HuH-7.5 (cell line): Measurements from ENCODE around the gene PSMG3.
"Not testable (repeated sequence)": the region's sequence is repeated elsewhere in the genome, so short reads cannot be mapped to it uniquely, and the experiment has no call there.

Experiments
- DNase-seq: peaks from one replicate; pipeline ENCODE4 v3.0.0; 2011; ENCODE audit warnings: low spot score

The PSMG3 gene

GRCh38 chr7:1533547-1534329, 36.1 kb downstream of the PSMG3 start:
- DNase-seq, result peak; percentile 66

GRCh38 chr7:1533255-1533546, 36.6 kb downstream of the PSMG3 start:
- DNase-seq, result no peak

DNA sequence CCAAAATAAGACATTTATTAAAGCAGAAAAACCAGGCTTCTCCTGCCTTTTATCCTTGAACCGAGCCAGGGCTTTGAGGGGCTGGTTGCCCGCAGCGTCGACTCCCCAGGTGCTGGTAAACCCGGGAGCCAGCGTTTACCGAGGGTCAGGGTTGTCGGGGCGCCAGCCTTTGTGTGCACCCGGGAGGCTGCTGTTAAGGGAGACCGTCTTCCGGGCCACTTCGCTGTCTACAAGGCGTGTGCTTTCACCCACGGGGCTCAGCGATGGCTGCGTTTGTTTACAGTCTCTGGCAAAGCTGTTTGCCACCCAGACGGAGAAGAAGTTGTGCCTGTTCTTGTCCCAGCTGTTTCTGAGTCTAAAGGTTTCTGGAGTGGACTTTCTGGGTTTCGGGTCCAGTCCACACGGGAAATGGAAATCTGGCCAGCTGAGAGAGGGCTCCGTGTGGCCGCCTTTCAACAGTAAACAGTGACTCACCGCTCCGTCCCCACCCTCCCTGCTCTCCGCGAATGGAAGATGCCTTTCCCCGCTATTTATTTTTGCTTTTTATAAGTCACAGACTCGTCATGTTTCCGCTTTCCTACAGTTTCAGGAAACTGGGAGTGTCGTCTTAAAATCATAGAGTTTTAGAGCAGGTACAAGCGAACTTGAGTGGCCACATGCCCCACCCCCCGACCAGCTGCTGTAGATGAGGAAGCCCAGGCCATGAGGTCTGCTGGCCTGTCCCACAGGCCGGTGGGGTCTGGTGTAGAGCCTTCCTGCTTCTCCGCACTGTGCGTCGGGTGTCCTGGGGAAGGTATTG, 37.2 kb downstream of the PSMG3 start:
- DNase-seq, result peak; percentile 86

DNA sequence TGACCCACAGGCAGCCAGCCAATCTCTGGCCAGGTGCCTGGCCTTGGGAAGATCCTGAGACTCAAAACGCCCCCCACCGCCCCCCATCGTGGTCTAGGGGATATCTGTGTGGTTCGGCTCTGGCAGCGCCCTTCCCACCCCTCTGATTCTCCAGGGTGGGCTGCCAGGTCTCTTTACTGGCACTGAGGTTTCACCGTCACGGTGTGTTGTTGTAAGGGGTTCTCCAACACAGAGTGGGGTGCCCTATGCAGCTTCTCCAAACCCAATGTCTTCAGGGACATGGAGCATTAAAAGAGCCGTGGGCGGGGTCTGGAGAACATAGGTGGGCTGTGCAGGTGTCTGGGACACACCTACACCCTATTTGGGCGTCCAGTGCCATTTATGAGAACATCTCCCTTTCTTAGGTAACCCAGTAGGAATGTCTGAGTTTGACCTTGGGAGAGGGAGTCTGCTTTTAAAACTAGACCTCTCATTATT, 37.8 kb downstream of the PSMG3 start:
- no peak for DNase-seq

DNA sequence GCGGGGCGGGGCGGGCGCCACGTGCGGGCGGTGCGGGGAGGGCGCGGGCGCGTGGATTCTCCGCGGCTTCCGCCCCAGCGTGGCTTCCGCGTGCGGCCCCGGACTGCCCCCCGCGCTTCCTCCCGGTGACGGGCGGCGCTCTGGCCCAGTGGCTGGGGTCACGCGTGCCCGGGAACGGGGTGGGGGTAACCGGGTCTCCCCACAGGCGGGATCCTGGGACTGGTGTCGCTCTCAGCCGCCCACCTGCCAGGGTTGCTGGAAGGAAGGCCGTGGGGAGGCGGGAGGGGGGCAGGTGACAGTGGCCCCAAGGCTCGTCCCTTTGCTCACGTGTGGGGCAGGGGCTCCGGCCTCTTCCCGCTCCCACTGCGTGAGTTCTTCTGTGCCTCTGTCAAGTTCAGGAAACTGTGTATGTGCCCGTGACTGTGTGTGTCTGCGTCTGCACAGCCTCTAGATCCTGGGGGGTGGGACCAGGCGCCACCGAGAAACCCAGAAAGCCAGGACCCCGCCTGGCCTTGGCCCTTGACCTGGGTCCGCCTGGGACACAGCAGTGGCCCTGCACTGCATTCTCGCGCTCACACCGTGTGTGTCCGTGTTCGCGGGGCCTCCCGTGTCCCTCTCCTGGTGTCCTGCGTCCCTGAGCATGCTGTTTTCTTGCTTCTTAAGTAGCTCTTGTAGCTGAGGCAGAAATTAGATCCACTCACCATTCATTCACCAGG, 38.4 kb downstream of the PSMG3 start:
- DNase-seq, result peak; percentile 74

- no peak for DNase-seq
Measured at GRCh38 chr7:1530946-1531262, 38.9 kb downstream of the PSMG3 start.

GRCh38 chr7:1529383-1530116, 40.3 kb downstream of the PSMG3 start:
- DNase-seq, result no peak

GRCh38 chr7:1526271-1526754, 43.5 kb downstream of the PSMG3 start:
- no peak for DNase-seq

DNA sequence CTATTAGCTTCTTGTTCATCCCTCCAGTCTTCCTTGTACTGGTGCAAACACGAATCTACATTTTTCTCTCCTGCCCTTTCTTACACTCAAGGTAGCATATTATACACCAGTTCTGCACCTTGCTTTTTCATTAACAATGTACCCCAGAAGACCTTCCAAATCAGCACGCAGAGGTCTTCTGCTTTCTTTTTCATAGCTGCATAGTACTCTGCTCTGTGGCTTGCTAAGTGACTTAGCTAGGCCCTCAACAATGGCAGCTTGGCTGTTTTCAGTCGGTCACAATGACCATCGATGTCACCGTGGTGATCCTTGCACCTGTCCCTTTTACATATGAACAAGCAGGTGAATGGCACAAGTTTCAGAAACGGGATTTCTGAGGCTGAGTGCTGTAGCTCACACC, 44.4 kb downstream of the PSMG3 start:
- no peak for DNase-seq

GRCh38 chr7:1523844-1524243, 46.0 kb downstream of the PSMG3 start:
- DNase-seq, result no peak

- no peak for DNase-seq
Measured at GRCh38 chr7:1523208-1523607, 46.6 kb downstream of the PSMG3 start.

GRCh38 chr7:1521456-1521855, 48.4 kb downstream of the PSMG3 start:
- no peak for DNase-seq

GRCh38 chr7:1520539-1521234, 49.1 kb downstream of the PSMG3 start:
- DNase-seq, result peak; percentile 89

DNA sequence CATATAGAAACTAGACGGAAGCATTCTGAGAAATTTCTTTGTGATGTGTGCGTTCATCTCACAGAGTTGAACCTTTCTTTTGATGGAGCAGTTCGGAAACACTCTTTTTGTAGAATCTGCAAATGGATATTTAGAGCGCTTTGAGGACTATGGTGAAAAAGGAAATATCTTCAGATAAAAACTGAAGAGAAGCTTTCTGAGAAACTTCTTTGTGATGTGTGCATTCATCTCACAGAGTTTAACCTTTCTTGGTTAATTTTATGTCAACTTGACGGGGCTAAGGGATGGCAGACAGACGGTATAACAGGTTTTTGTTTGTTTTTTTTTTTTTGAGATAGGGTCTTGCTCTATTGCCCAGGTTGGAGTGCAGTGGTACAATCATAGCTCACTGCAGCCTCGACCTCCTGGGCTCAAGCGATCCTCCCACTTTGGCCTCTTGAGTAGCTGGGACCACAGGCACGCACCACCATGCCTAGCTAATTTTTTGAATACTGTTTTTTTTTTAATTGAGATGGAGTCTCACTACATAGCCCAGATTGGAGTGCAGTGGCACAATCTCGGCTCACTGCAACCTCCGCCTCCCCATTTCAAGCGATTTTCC, 50.4 kb downstream of the PSMG3 start:
- DNase-seq, result not testable (repeated sequence)
